ENCODE measurements around the gene SERPING1.

The SERPING1 gene

GRCh38 chr11:57638811-57639320 lies 41.4 kb downstream of the SERPING1 start:
- TF ChIP-seq ZNF274 (IDR thresholded peaks at IDR 0.05; ENCODE audit: low read depth, low read length): no peak

GRCh38 chr11:57639321-57640067 lies 42.0 kb downstream of the SERPING1 start:
- H3K4me3 ChIP-seq (ENCODE audit: low read length): peak overlapping the region; percentile 65; the same call in 1 of the 2 replicates

More at GRCh38 chr11:57638811-57639320, 41.4 kb downstream of the SERPING1 start:
- peak overlapping the region; percentile 65 for H3K4me3 ChIP-seq (ENCODE audit: low read length)

DNA sequence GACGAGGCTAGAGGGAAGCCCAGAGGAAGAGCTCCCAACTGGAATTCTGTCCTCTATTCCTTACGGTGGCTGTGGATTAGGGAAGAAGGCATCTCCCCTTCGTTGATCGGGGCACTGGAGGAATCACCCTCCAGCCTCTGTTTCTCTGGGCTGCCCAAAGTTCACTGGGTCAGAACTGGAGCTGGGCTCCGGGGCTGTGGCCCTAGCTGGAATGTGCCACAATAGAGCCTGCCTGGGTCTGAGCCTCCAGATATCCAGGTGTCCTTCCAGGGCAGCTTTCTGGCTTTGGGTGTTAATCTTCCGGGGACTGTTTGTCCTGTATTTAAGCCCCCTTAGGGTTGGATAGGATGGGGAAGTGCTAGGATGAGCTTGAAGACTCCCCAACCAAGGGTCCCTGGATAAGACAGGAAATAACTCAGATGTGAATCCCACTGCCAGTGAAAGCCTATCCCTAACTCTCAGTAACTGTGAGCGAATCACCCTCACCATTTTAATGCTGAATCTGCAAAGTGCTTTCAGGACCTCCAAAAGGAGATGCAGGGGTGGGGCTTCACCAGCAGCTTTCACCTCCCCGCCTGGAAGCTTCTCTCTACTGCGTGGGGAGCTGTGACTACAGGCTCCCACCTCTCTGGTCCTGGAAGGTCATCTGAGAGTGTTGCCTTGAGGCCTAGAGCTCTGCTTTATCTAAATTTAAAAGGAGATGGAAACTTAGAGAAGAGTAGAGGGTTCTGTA lies 42.7 kb downstream of the SERPING1 start:
- H3K4me3 ChIP-seq (ENCODE audit: low read length): no peak overlapping the region
- no peak for TF ChIP-seq ZNF274 (IDR thresholded peaks at IDR 0.05; ENCODE audit: low read depth, low read length)

More at GRCh38 chr11:57639321-57640067, 42.0 kb downstream of the SERPING1 start:
- TF ChIP-seq ZNF274 (IDR thresholded peaks at IDR 0.05; ENCODE audit: low read depth, low read length): no peak

DNA sequence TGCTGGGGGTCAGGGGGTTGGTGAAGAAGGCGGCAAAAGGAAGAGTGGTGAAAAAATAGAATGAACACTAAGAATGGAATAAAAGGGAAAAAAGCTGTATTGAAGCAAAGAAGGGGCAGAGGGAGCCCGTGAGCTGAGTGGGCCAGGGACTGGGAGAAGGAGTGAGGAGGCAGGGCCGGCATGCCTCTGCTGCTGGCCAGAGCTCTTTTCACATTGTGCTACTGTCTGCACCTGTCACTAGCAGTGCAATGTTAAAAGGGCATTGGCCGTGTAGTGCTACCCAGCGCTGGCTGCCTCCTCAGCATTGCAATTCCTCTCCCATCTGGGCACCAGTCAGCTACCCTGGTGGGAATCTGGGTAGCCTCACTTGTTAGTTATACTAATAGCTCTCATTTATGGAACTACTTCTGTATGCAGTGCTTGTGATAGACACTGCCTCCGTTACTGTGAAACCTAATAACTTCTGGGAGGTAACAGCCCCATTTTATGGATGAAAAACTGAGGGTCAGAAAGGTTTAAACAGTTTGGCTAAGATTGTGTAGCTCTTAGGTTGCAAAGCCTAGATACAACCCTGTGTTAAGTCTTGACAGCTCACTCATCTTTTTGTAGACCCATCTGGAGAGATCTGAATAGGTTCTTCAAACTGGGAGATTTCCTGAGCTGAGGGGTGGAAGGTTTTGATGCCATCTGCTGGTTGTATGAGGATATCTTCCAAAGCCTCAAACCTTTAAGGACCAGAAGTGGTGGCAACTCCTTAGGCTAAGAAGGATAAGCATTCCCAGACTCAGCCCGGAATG lies 43.7 kb downstream of the SERPING1 start:
- TF ChIP-seq ZNF274 (IDR thresholded peaks at IDR 0.05; ENCODE audit: low read depth, low read length): no peak
- H3K4me3 ChIP-seq (ENCODE audit: low read length): no peak overlapping the region

DNA sequence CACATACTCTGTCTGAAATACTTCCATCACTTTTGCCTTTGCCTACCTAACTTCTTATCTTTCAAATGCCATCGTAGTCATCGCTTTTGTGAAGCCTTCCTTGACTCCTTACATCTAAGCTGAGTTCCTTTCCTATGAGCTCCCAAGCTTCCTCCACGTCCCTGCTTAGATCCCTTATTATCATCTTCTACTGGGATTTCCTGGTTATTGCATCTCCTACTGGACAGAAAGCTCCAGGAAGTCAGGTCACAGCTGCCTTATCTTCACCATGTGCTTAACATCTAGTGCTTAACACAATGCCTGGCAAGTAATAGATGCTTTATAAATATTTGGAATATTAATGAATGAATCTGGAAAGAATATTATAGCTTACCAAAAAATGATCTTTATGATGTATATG lies 46.3 kb downstream of the SERPING1 start:
- H3K4me3 ChIP-seq (ENCODE audit: low read length): no peak overlapping the region

DNA sequence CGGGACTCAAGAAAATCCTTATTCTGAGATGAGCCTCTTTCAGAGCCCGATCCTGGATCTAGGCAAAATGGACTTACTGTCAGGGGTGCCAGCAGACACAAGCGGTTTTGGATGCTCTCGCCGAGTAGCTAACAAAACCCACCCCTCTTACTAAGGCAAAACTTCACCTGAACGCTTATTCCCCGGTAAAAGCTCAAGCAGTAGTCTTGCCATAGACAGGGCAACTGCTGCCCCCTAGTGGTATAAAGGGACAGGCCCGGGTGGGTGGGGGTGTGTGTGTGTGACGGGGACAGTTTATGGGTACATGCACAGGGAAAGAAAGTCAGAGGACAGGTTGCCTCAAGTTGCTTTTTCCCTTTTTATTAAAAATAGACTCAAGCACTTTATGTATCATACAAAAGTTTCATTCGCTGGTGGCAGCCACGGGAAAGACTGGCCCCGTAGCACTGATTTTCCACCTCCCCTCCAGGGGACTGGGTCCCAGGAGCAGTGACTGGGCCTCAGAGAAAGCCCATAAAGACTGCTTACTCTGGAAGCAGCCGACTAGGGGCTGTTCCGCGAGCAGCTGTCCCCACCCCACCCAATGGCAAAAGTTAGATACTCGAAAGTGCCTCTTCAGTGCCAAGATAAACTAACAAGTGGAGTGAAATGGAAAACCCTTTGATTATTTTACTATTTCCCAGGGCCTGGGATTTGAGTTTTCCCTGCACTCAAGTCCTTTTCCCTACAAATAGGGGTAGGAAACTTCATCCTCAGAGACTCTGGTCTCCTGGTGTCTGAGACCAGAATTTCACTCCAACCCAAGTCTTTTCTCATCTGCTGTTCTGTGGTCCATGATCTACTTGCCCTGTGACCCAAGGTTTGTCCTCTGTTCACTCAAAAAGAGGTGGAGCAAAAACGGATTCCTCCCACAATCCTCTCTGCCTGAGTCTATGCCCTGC lies 47.5 kb downstream of the SERPING1 start:
- no peak for TF ChIP-seq ZNF274 (IDR thresholded peaks at IDR 0.05; ENCODE audit: low read depth, low read length)
- no peak overlapping the region for H3K4me3 ChIP-seq (ENCODE audit: low read length)

More for the DNA sequence above, 46.3 kb downstream of the SERPING1 start:
- TF ChIP-seq ZNF274 (IDR thresholded peaks at IDR 0.05; ENCODE audit: low read depth, low read length): no peak

GRCh38 chr11:57645689-57646085 lies 48.2 kb downstream of the SERPING1 start:
- no peak overlapping the region for H3K4me3 ChIP-seq (ENCODE audit: low read length)
- TF ChIP-seq ZNF274 (IDR thresholded peaks at IDR 0.05; ENCODE audit: low read depth, low read length): no peak

DNA sequence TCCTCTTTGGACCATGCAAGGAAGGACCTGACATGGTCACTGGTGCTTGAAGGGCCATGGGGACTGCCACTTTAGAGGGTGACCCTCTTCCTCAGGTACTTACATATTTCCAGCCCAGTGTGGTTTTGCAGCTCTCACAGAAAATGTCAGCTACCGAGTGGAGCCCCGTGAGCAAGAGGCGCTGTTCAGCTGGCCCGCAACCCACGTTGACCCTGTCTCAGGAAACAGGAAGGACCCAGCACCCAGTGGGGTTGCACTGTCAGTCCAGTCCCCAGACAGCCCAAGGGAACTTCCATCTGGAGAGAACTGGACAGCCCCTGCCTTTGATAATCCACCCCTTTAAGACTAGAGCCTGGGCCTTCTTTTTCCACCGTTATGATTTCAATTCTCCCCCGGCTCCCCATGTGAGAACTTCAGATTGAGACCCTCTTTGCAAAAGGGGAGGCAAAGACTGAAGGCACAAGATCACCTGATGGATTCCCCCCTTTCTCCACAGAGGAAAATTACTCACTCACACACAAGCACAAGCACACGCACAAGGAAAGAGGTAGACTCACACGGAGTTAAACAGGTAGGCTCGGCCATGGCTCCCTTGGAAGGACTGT lies 48.8 kb downstream of the SERPING1 start:
- no peak overlapping the region for H3K4me3 ChIP-seq (ENCODE audit: low read length)
- no peak for TF ChIP-seq ZNF274 (IDR thresholded peaks at IDR 0.05; ENCODE audit: low read depth, low read length)

DNA sequence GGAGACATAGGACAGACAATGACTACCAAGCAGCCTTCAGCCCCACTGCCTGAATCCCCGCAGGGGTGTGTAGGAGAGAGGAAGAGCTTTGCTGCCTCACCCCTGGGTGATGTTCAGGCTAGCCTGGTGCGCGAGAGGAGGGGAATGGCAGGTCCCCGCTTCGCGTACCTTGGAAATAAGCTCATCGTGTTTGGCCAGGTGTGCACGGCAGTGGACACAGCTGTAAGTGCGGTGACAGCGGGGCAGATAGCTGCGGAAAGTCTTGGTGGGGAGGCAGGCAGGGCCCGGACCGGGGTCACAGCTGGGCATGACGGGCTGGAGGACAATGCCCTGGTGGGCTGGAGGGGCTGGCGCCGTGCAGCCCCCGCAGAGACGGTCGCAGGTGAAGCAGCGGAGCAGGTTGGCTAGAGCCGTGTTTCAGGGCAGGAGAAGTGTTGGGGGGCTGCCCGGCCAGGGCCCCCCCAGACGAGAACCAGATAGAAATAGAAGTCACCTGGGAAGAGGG lies 49.4 kb downstream of the SERPING1 start:
- TF ChIP-seq ZNF274 (IDR thresholded peaks at IDR 0.05; ENCODE audit: low read depth, low read length): no peak
- no peak overlapping the region; the same call in 1 of the 2 replicates for H3K4me3 ChIP-seq (ENCODE audit: low read length)

- no peak overlapping the region; the same call in 1 of the 2 replicates for H3K4me3 ChIP-seq (ENCODE audit: low read length)
- TF ChIP-seq ZNF274 (IDR thresholded peaks at IDR 0.05; ENCODE audit: low read depth, low read length): no peak
These were observed 49.9 kb downstream of the SERPING1 start for GRCh38 chr11:57647372-57647771.

GRCh38 chr11:57647960-57648800 lies 50.7 kb downstream of the SERPING1 start:
- no peak overlapping the region; the same call in 1 of the 2 replicates for H3K4me3 ChIP-seq (ENCODE audit: low read length)
- no peak for TF ChIP-seq ZNF274 (IDR thresholded peaks at IDR 0.05; ENCODE audit: low read depth, low read length)
